ENCODE results near the gene EMID1.

DNA sequence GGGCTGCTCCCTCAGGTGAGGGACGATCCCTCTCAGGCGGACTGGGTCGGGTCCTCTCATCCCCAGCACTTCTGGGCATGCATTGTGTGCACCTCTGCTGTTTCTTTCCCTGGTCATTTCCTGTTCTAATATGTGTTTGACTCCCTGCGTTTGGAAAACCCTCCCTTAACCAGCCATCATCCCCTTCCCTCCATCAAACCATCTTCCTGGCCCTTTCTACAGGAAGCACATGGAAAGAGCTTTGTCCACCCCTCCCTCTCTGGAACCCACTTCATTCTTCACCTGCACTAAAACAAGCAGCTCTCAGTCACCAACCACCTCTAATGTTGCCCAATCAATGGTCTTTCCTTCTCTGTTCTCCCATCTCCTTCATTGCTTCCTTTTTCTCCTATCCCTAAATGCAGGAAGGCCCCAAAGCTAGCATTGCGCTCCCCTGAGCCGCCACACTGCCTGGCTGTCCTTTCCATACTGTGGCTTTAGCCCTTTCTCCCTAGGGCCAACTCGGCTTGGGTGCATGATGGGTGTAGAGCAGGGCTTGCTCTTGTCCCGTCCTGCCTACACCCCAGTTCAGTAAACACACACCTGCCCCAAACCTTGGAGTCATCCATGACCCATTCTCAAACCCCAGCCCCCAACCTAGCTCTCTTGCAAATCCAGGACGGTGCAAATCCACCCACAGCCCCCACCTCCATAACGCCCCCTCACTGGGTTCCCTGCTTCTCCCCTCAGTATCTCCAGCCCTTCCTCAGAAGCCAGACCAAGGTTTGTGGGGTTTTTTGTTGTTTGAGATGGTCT lies 95.3 kb downstream of the EMID1 start:
- no peak for TF ChIP-seq CTCF (IDR thresholded peaks at IDR 0.05)
- no peak for TF ChIP-seq POLR2A (IDR thresholded peaks at IDR 0.05)
